Mesenchymal stem cell (in vitro differentiated cells and primary cell): Measurements from ENCODE around the gene PRAMEF14.
"Not testable (repeated sequence)": the region's sequence is repeated elsewhere in the genome, so short reads cannot be mapped to it uniquely, and the experiment has no call there.

ENCODE experiments used
- DNase-seq: peaks from one replicate; pipeline ENCODE4 v3.0.0-alpha.2; 2013
- H2AFZ ChIP-seq: one replicate; pipeline ENCODE4 v1.6.1; 2013; ENCODE audit warnings: low read depth, mild to moderate bottlenecking, control low read depth, inconsistent platforms, low read length, moderate library complexity
- H2AK5ac ChIP-seq: 2 replicates; pipeline ENCODE4 v1.6.1; 2013; ENCODE audit warnings: low read length, moderate library complexity, mild to moderate bottlenecking, inconsistent platforms; ENCODE audit not compliant: severe bottlenecking
- H2BK120ac ChIP-seq: one replicate; pipeline ENCODE4 v1.6.1; 2013; ENCODE audit warnings: low read depth, mild to moderate bottlenecking, inconsistent platforms, low read length, moderate library complexity
- H2BK12ac ChIP-seq, 2 experiments: one replicate each; pipeline ENCODE4 v1.6.1; 2013; ENCODE audit warnings: inconsistent platforms in 2 of 2, low read length in 2 of 2, mild to moderate bottlenecking in 2 of 2, moderate library complexity in 2 of 2, control low read depth in 1 of 2
- H2BK15ac ChIP-seq: one replicate; pipeline ENCODE4 v1.6.1; 2013; ENCODE audit warnings: mild to moderate bottlenecking, low read depth, inconsistent platforms; ENCODE audit not compliant: poor library complexity, severe bottlenecking
- H2BK5ac ChIP-seq: 2 replicates; pipeline ENCODE4 v1.6.1; 2013; ENCODE audit warnings: low read depth, mild to moderate bottlenecking, low read length, control low read depth, inconsistent platforms; ENCODE audit not compliant: poor library complexity, severe bottlenecking
- H3K14ac ChIP-seq, 2 experiments: one replicate each; pipeline ENCODE4 v1.6.1; 2013; ENCODE audit warnings: inconsistent platforms in 2 of 2, low read length in 2 of 2, control low read depth in 1 of 2, mild to moderate bottlenecking in 1 of 2, moderate library complexity in 1 of 2
- H3K18ac ChIP-seq, 2 experiments: one replicate each; pipeline ENCODE4 v1.6.1; 2013; ENCODE audit warnings: inconsistent platforms in 2 of 2, low read length in 2 of 2, control low read depth in 1 of 2, low read depth in 1 of 2, mild to moderate bottlenecking in 1 of 2
- H3K23ac ChIP-seq, 2 experiments: one replicate each; pipeline ENCODE4 v1.6.1; 2013; ENCODE audit warnings: inconsistent platforms in 2 of 2, low read length in 2 of 2, mild to moderate bottlenecking in 2 of 2, moderate library complexity in 2 of 2, control low read depth in 1 of 2
- H3K27ac ChIP-seq: 2 replicates; pipeline ENCODE4 v1.5.1; 2013; ENCODE audit warnings: mild to moderate bottlenecking, moderate library complexity, low read length, control low read depth, inconsistent platforms; ENCODE audit not compliant: poor library complexity, severe bottlenecking
- H3K27me3 ChIP-seq, 2 experiments: 2 replicates each; pipeline versions ENCODE4 v1.6.1 to v1.7.0; 2013; ENCODE audit warnings: low read length in 2 of 2, mild to moderate bottlenecking in 2 of 2, moderate library complexity in 2 of 2, control low read depth in 1 of 2, inconsistent platforms in 1 of 2; ENCODE audit not compliant: control insufficient read depth in 1 of 2, insufficient read depth in 1 of 2
- H3K36me3 ChIP-seq, 2 experiments: 2 replicates each; pipeline versions ENCODE4 v1.6.1 to v1.7.0; 2013; ENCODE audit warnings: low read length in 2 of 2, control low read depth in 1 of 2, inconsistent platforms in 1 of 2, low read depth in 1 of 2, mild to moderate bottlenecking in 1 of 2; ENCODE audit not compliant: insufficient read depth in 2 of 2, control insufficient read depth in 1 of 2
- H3K4ac ChIP-seq, 2 experiments: one replicate each; pipeline ENCODE4 v1.6.1; 2013; ENCODE audit warnings: inconsistent platforms in 2 of 2, low read length in 2 of 2, mild to moderate bottlenecking in 2 of 2, moderate library complexity in 2 of 2, control low read depth in 1 of 2, low read depth in 1 of 2
- H3K4me1 ChIP-seq: 2 replicates; pipeline ENCODE4 v1.6.1; 2013; ENCODE audit warnings: low read depth, low read length, control low read depth; ENCODE audit not compliant: control insufficient read depth, insufficient read depth
- H3K4me2 ChIP-seq: 2 replicates; pipeline ENCODE4 v1.6.1; 2013; ENCODE audit warnings: low read length, mild to moderate bottlenecking, inconsistent platforms; ENCODE audit not compliant: poor library complexity, severe bottlenecking
- H3K4me3 ChIP-seq, 2 experiments: 2 replicates each; pipeline versions ENCODE4 v1.5.1 to v1.7.0; 2013; ENCODE audit warnings: low read length in 2 of 2, mild to moderate bottlenecking in 2 of 2, control low read depth in 1 of 2, low read depth in 1 of 2; ENCODE audit not compliant: insufficient read depth in 1 of 2
- H3K79me1 ChIP-seq: replicated peaks from 2 replicates; pipeline ENCODE4 v1.6.1; 2013; ENCODE audit warnings: mild to moderate bottlenecking, control low read depth, low read length, inconsistent platforms; ENCODE audit not compliant: poor library complexity, severe bottlenecking
- H3K9ac ChIP-seq: 2 replicates; pipeline ENCODE4 v1.7.0; 2013; ENCODE audit warnings: mild to moderate bottlenecking, low read length, moderate library complexity
- H3K9me3 ChIP-seq: 2 replicates; pipeline ENCODE4 v1.7.0; 2013; ENCODE audit warnings: mild to moderate bottlenecking, low read length; ENCODE audit not compliant: control insufficient read depth
- H4K8ac ChIP-seq: one replicate; pipeline ENCODE4 v1.6.1; 2013; ENCODE audit warnings: inconsistent platforms, mild to moderate bottlenecking, low read length, moderate library complexity
- H4K91ac ChIP-seq: one replicate; pipeline ENCODE4 v1.6.1; 2013; ENCODE audit warnings: mild to moderate bottlenecking, low read length, inconsistent platforms
- WGBS: methylation state at CpG from one replicate; pipeline ENCODE4 v1.1.7; 2013; ENCODE audit warnings: mixed read lengths; 5-methylcytosine and 5-hydroxymethylcytosine counted together

PRAMEF14 gene

GRCh38 chr1:13303239-13303638 lies 43.7 kb downstream of the PRAMEF14 start, which contains the start of gene PRAMEF33:
PRAMEF33 (plus strand) TSS chr1:13303539; CDS start chr1:13305955, 2,416 bp downstream.
- H3K9me3 ChIP-seq, H4K8ac ChIP-seq, H3K27ac ChIP-seq, H2BK120ac ChIP-seq, H3K79me1 ChIP-seq, H2BK12ac ChIP-seq, H3K23ac ChIP-seq, H3K4me3 ChIP-seq, H3K36me3 ChIP-seq, H4K91ac ChIP-seq, H3K27me3 ChIP-seq, H2AK5ac ChIP-seq, H3K4me1 ChIP-seq, H2BK15ac ChIP-seq, H3K18ac ChIP-seq, DNase-seq, H2BK5ac ChIP-seq, H3K14ac ChIP-seq, H3K4me2 ChIP-seq, H3K4ac ChIP-seq, H3K9ac ChIP-seq, H2AFZ ChIP-seq: not testable (repeated sequence)
- no CpG with 5 or more reads among the region's 1 CpG for WGBS

GRCh38 chr1:13302197-13302596 lies 44.7 kb downstream of the PRAMEF14 start:
- H3K4me3 ChIP-seq, H2BK12ac ChIP-seq, H3K23ac ChIP-seq, H2AK5ac ChIP-seq, H3K36me3 ChIP-seq, H3K18ac ChIP-seq, H2BK5ac ChIP-seq, H3K27me3 ChIP-seq, H3K4me1 ChIP-seq, DNase-seq, H3K14ac ChIP-seq, H3K4ac ChIP-seq, H4K91ac ChIP-seq, H3K9ac ChIP-seq, H3K9me3 ChIP-seq, H2AFZ ChIP-seq, H4K8ac ChIP-seq, H3K79me1 ChIP-seq, H2BK15ac ChIP-seq, H3K4me2 ChIP-seq, H2BK120ac ChIP-seq, H3K27ac ChIP-seq: not testable (repeated sequence)

GRCh38 chr1:13298699-13299098 lies 48.2 kb downstream of the PRAMEF14 start:
- not testable (repeated sequence) for H2BK12ac ChIP-seq, H3K9ac ChIP-seq, H2BK15ac ChIP-seq, H3K36me3 ChIP-seq, H3K14ac ChIP-seq, H3K27ac ChIP-seq, H2BK5ac ChIP-seq, H3K9me3 ChIP-seq, H3K4me3 ChIP-seq, H2BK120ac ChIP-seq, H3K79me1 ChIP-seq, H2AFZ ChIP-seq, H3K4ac ChIP-seq, H3K23ac ChIP-seq, H4K8ac ChIP-seq, H2AK5ac ChIP-seq, H3K4me1 ChIP-seq, H3K4me2 ChIP-seq, H3K18ac ChIP-seq, DNase-seq, H3K27me3 ChIP-seq, H4K91ac ChIP-seq
- 80% methylated on average over 3 of the region's 27 CpGs for WGBS

DNA sequence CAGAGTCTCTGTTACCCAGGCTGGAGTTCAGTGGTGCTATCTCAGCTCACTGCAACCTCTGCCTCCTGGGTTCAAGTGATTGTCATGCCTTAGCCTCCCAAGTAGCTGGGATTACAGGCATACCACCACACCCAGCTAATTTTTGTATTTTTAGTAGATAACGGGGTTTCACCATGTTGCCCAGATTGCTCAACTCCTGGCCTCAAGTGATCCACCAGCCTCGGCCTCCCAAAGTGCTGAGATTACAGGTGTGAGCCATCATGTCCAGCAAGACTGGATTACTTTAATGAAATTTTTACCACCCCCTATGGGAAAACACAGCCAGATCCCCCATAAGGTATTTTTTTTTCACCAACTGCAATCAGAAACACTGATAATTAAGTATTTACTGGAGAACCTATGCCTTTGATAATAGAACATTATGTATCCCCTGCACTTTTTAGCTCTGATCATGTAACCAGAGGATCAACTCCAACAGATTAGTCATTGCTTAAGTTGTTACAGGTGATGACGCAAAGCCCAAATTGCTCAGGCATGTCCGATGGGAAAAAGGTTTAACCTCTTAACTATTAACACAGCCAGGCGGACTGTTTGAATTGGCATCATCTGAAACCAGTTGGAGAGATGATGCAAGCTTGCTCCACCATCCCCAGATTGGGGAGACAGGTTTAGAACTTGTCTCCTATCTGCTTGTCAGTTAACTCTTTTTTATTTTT lies 49.6 kb downstream of the PRAMEF14 start:
- H3K79me1 ChIP-seq, H4K91ac ChIP-seq, DNase-seq, H3K27me3 ChIP-seq, H3K4ac ChIP-seq, H3K4me3 ChIP-seq, H3K23ac ChIP-seq, H4K8ac ChIP-seq, H3K9ac ChIP-seq, H3K4me1 ChIP-seq, H3K18ac ChIP-seq, H3K14ac ChIP-seq, H3K36me3 ChIP-seq, H3K9me3 ChIP-seq, H3K27ac ChIP-seq, H2AFZ ChIP-seq, H2BK12ac ChIP-seq, H2BK5ac ChIP-seq, H3K4me2 ChIP-seq, H2BK120ac ChIP-seq, H2BK15ac ChIP-seq, H2AK5ac ChIP-seq: not testable (repeated sequence)
- WGBS: no CpG with 5 or more reads among the region's 5 CpGs
